Astrocyte (in vitro differentiated cells and primary cell): ENCODE measurements around the gene MTFR2. TPM values are rescaled to one million over a fixed set of nuclear protein-coding genes. Genes with fewer than 3 reads are reported as not detected.

Source experiments
- DNase-seq: peaks from one replicate; pipeline ENCODE4 v3.0.0-alpha.2; 2010; ENCODE audit warnings: low read depth
- FAIRE-seq: peaks from 2 replicates; lab custom pipeline; 2011; peaks lifted over from hg19 to GRCh38; lab: Jason Lieb, UNC
- H2AFZ ChIP-seq: 2 replicates; pipeline ENCODE4 v1.6.0; 2012; ENCODE audit warnings: low read depth, low read length, inconsistent platforms
- H3K27ac ChIP-seq: 2 replicates; pipeline ENCODE4 v1.5.1; 2011; ENCODE audit warnings: low read depth, low read length, inconsistent platforms
- H3K27me3 ChIP-seq: 2 replicates; pipeline ENCODE4 v1.6.0; 2011; ENCODE audit warnings: low read length, inconsistent platforms; ENCODE audit not compliant: insufficient read depth
- H3K36me3 ChIP-seq: 2 replicates; pipeline ENCODE4 v1.5.1; 2011; ENCODE audit warnings: low read length, inconsistent platforms; ENCODE audit not compliant: insufficient read depth
- H3K4me1 ChIP-seq: 2 replicates; pipeline ENCODE4 v1.5.1; 2011; ENCODE audit warnings: low read length, inconsistent platforms; ENCODE audit not compliant: insufficient read depth
- H3K4me2 ChIP-seq: 2 replicates; pipeline ENCODE4 v1.6.0; 2012; ENCODE audit warnings: low read length, inconsistent platforms
- H3K4me3 ChIP-seq: 2 replicates; pipeline ENCODE4 v1.5.1; 2011; ENCODE audit warnings: low read depth, mild to moderate bottlenecking, low read length, inconsistent platforms; ENCODE audit not compliant: insufficient read depth
- H3K79me2 ChIP-seq: 2 replicates; pipeline ENCODE4 v1.6.0; 2012; ENCODE audit warnings: mild to moderate bottlenecking, low read length, inconsistent platforms; ENCODE audit not compliant: insufficient read depth
- H3K9ac ChIP-seq: 2 replicates; pipeline ENCODE4 v1.6.0; 2012; ENCODE audit warnings: mild to moderate bottlenecking, low read length, inconsistent platforms
- H3K9me3 ChIP-seq: 2 replicates; pipeline ENCODE4 v1.5.1; 2012; ENCODE audit warnings: low read depth, mild to moderate bottlenecking, low read length, inconsistent platforms; ENCODE audit not compliant: insufficient read depth
- H4K20me1 ChIP-seq: 2 replicates; pipeline ENCODE4 v1.6.0; 2012; ENCODE audit warnings: low read length, inconsistent platforms; ENCODE audit not compliant: insufficient read depth
- H3K27ac Mint-ChIP-seq: one replicate; pipeline ENCODE4 v1.8.0; 2021; ENCODE audit warnings: mild to moderate bottlenecking, mixed read lengths; ENCODE audit not compliant: unreplicated experiment
- H3K27me3 Mint-ChIP-seq: one replicate; pipeline ENCODE4 v1.8.0; 2021; ENCODE audit warnings: low read depth, mixed read lengths; ENCODE audit not compliant: unreplicated experiment
- H3K36me3 Mint-ChIP-seq: one replicate; pipeline ENCODE4 v1.8.0; 2021; ENCODE audit warnings: low read depth, mixed read lengths; ENCODE audit not compliant: unreplicated experiment
- H3K4me1 Mint-ChIP-seq: one replicate; pipeline ENCODE4 v1.8.0; 2021; ENCODE audit warnings: low read depth, mixed read lengths; ENCODE audit not compliant: unreplicated experiment
- H3K4me3 Mint-ChIP-seq: one replicate; pipeline ENCODE4 v1.8.0; 2021; ENCODE audit warnings: mild to moderate bottlenecking, moderate library complexity, mixed read lengths; ENCODE audit not compliant: unreplicated experiment
- H3K9me3 Mint-ChIP-seq: one replicate; pipeline ENCODE4 v1.8.0; 2021; ENCODE audit warnings: mild to moderate bottlenecking, mixed read lengths; ENCODE audit not compliant: unreplicated experiment
- CTCF ChIP-seq: IDR thresholded peaks from 2 replicates; pipeline ENCODE4 v1.5.1; 2011; ENCODE audit warnings: low read depth, mild to moderate bottlenecking, inconsistent platforms, low read length, moderate library complexity; ENCODE audit not compliant: insufficient read depth
- EZH2 ChIP-seq: IDR thresholded peaks from 2 replicates; pipeline ENCODE4 v1.6.1; 2012; ENCODE audit warnings: mild to moderate bottlenecking, low read length, inconsistent platforms; ENCODE audit not compliant: insufficient read depth
- total RNA-seq: library from RNA; stranded (reverse); gene quantifications from 2 replicates; pipeline ENCODE4 v1.2.1, GENCODE V29; 2021

The MTFR2 gene
- total RNA-seq, 1 donor from 2014 or later, result 1.8 TPM

GRCh38 chr6:136244061-136244616 is 6.0 kb downstream of the MTFR2 start:
- H3K4me1 ChIP-seq, result no peaks in the 10 kb centered on the region
- H3K27me3 ChIP-seq, result no peaks in the 10 kb centered on the region
- TF ChIP-seq CTCF (no peak), EZH2 (no peak)
- H3K27me3 Mint-ChIP-seq, result no peaks in the 10 kb centered on the region
- no peak overlapping the region for H3K4me3 ChIP-seq
- FAIRE-seq (no peak), DNase-seq (peak; percentile 36)
- H3K27ac ChIP-seq, result no peak overlapping the region
- H3K36me3 ChIP-seq, result peaks cover 3% of the 10 kb centered on the region
- H3K4me3 Mint-ChIP-seq, result no peak overlapping the region
- H3K79me2 ChIP-seq, result peaks cover 5% of the 10 kb centered on the region
- no peak overlapping the region for H3K9ac ChIP-seq
- no peaks in the 10 kb centered on the region for H3K9me3 ChIP-seq
- no peak overlapping the region for H3K27ac Mint-ChIP-seq
- peaks cover 3% of the 10 kb centered on the region for H3K4me1 Mint-ChIP-seq
- H4K20me1 ChIP-seq, result no peaks in the 10 kb centered on the region
- H3K36me3 Mint-ChIP-seq, result no peaks in the 10 kb centered on the region
- no peak overlapping the region for H2AFZ ChIP-seq
- no peak overlapping the region for H3K4me2 ChIP-seq
- no peaks in the 10 kb centered on the region for H3K9me3 Mint-ChIP-seq

- H3K27me3 ChIP-seq, result no peaks in the 10 kb centered on the region
- Mint-ChIP-seq H3K27ac (no peak overlapping the region), H3K4me1 (peaks cover 2% of the 10 kb centered on the region), H3K4me3 (no peak overlapping the region), H3K36me3 (peaks cover 4% of the 10 kb centered on the region), H3K27me3 (no peaks in the 10 kb centered on the region), H3K9me3 (no peaks in the 10 kb centered on the region)
- no peaks in the 10 kb centered on the region for H3K79me2 ChIP-seq
- peaks cover 4% of the 10 kb centered on the region for H3K36me3 ChIP-seq
- no peak overlapping the region for H3K4me3 ChIP-seq
- FAIRE-seq (no peak), DNase-seq (no peak)
- H3K9me3 ChIP-seq, result no peaks in the 10 kb centered on the region
- no peak for TF ChIP-seq EZH2
- TF ChIP-seq CTCF, result no peak
- H3K9ac ChIP-seq, result no peak overlapping the region
- H3K4me2 ChIP-seq, result no peak overlapping the region
- H4K20me1 ChIP-seq, result no peaks in the 10 kb centered on the region
- no peak overlapping the region for H2AFZ ChIP-seq
- no peak overlapping the region for H3K27ac ChIP-seq
- peaks cover 12% of the 10 kb centered on the region for H3K4me1 ChIP-seq
These were observed 13.4 kb downstream of the MTFR2 start for GRCh38 chr6:136236466-136237293.

- TF ChIP-seq EZH2 (no peak), CTCF (no peak)
- Histone ChIP-seq H3K27ac (no peak overlapping the region), H3K27me3 (no peaks in the 10 kb centered on the region), H3K4me2 (no peak overlapping the region), H3K4me3 (no peak overlapping the region), H3K9ac (no peak overlapping the region), H3K9me3 (no peaks in the 10 kb centered on the region), H3K4me1 (peaks cover 12% of the 10 kb centered on the region), H2AFZ (no peak overlapping the region), H4K20me1 (no peaks in the 10 kb centered on the region), H3K79me2 (no peaks in the 10 kb centered on the region), H3K36me3 (peaks cover 4% of the 10 kb centered on the region)
- FAIRE-seq (no peak), DNase-seq (peak; percentile 62)
- no peaks in the 10 kb centered on the region for H3K9me3 Mint-ChIP-seq
- H3K27ac Mint-ChIP-seq, result peak overlapping the region; percentile 9
- peaks cover 9% of the 10 kb centered on the region for H3K4me1 Mint-ChIP-seq
- no peak overlapping the region for H3K4me3 Mint-ChIP-seq
- peaks cover 4% of the 10 kb centered on the region for H3K36me3 Mint-ChIP-seq
- no peaks in the 10 kb centered on the region for H3K27me3 Mint-ChIP-seq
These were observed 14.9 kb downstream of the MTFR2 start for GRCh38 chr6:136235233-136235564.
